Left lung (tissue), 10 donors: Measurements from ENCODE around the gene IL5. TPM values are rescaled to one million over a fixed set of nuclear protein-coding genes. Genes with fewer than 3 reads are reported as not detected.
A peak's percentile ranks its signal among the peaks of the same experiment; 100 is the strongest.
"Not testable (repeated sequence)": the region's sequence is repeated elsewhere in the genome, so short reads cannot be mapped to it uniquely, and the experiment has no call there.

ENCODE experiments used
- ATAC-seq: fragments of 200-7000 bp; cut with Tn5 transposase; one replicate; pipeline ENCODE4 v1.9.1; 2020; ENCODE audit warnings: moderate library complexity
- DNase-seq, 4 donors: peaks; one replicate each; pipeline ENCODE4 v3.0.0-alpha.2; 2013 to 2020
- H3K27ac ChIP-seq, 2 donors: fragments of 200-600 bp; sonication (generic) in 1 of 2; one replicate each; pipeline versions ENCODE4 v1.5.0 to v1.8.0; 2020 to 2021
- H3K27me3 ChIP-seq, 2 donors: fragments of 200-600 bp; sonication (generic) in 1 of 2; one replicate each; pipeline versions ENCODE4 v1.5.0 to v1.8.0; 2020 to 2021
- H3K36me3 ChIP-seq, 2 donors: fragments of 200-600 bp; sonication (generic) in 1 of 2; one replicate each; pipeline versions ENCODE4 v1.5.0 to v1.8.0; 2020 to 2021
- H3K4me1 ChIP-seq, 2 donors: fragments of 200-600 bp; one replicate each; pipeline ENCODE4 v1.8.0; 2021
- H3K4me3 ChIP-seq, 2 donors: fragments of 200-600 bp; sonication (generic) in 1 of 2; one replicate each; pipeline versions ENCODE4 v1.5.0 to v1.8.0; 2020 to 2021; ENCODE audit warnings: mild to moderate bottlenecking in 1 of 2
- H3K9me3 ChIP-seq, 2 donors: fragments of 200-600 bp; sonication (generic) in 1 of 2; one replicate each; pipeline versions ENCODE4 v1.5.0 to v1.8.0; 2020 to 2021
- intact Hi-C, 2 donors: fragments of 100-400 bp; cut with DNase I; formaldehyde crosslinking; loops; one replicate each; pipeline versions ENCODE4 v1.11.2 to v1.14.2; 2022
- polyA plus RNA-seq, 6 donors: library from polyadenylated mRNA; unstranded; fragments of 120-200 nt; gene quantifications; one replicate each; pipeline ENCODE4 v1.2.1, GENCODE V29; 2013; ENCODE audit not compliant: insufficient read length in 6 of 6
- total RNA-seq, 2 donors: library from RNA; stranded (reverse); fragmentation: NEBNext Ultra II Directional; extraction: Animal tissue kit (Norgen Biotek cat#: 25700); gene quantifications; one replicate each; pipeline ENCODE4 v1.2.1, GENCODE V29; 2021
- TF ChIP-seq, protein P1 (sequence below), 2 donors: fragments of 200-600 bp; sonication (generic) in 1 of 2; IDR thresholded peaks; one replicate each; pipeline versions ENCODE4 v1.5.0 to v1.8.0; 2021; ENCODE audit warnings: antibody characterized with exemption in 2 of 2
- donor health status: DM: no; HTN: yes; CAD: no.
- donor health status: DM: no; HTN: no; CAD: no.

Gene IL5
- total and polyA plus RNA-seq, 8 donors, result 0.31 to 0.61 (median 0.36) TPM; not detected in 3

DNA sequence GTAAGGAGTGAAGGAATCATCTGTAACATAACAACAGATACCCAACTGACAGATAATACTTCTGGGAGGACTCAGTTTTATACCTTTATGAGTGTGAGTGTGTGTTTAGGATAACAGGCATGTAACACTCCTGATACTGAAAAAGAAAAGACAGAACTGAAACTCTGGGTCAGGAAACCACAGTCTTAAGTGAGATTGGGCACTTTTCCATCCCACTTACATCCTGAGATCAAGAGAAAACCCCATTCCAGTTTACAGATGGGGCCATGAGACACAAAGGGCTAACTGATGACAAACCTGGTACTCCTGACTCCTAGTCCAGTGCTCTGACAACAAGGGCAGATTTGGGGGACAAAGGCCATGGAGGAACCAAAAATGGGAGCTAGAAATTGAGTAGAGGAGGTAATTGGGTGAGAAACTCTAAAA is 18.0 kb downstream of the IL5 start:
- intact Hi-C loops, result no loop called here
- TF ChIP-seq, protein P1, sequence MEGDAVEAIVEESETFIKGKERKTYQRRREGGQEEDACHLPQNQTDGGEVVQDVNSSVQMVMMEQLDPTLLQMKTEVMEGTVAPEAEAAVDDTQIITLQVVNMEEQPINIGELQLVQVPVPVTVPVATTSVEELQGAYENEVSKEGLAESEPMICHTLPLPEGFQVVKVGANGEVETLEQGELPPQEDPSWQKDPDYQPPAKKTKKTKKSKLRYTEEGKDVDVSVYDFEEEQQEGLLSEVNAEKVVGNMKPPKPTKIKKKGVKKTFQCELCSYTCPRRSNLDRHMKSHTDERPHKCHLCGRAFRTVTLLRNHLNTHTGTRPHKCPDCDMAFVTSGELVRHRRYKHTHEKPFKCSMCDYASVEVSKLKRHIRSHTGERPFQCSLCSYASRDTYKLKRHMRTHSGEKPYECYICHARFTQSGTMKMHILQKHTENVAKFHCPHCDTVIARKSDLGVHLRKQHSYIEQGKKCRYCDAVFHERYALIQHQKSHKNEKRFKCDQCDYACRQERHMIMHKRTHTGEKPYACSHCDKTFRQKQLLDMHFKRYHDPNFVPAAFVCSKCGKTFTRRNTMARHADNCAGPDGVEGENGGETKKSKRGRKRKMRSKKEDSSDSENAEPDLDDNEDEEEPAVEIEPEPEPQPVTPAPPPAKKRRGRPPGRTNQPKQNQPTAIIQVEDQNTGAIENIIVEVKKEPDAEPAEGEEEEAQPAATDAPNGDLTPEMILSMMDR (IDR thresholded peaks at IDR 0.05), result no peak
- ATAC-seq, result no peak

DNA sequence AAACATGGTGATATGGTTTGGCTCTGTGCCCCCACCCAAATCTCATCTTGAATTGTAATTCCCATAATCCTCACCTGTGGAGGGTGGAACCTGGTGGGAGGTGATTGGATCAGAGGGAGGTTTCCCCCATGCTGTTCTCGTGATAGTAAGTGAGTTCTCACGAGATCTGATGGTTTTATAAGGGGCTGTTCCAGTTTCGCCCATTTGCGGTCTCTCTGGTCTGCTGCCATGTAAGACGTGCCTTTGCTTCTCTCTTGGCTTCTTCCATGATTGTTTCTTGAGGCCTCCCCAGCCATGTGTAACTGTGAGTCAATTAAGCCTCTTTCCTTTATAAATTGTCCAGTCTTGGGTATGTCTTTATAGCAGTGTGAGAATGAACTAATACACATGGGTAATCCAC is 18.4 kb downstream of the IL5 start:
- H3K27me3 ChIP-seq, ATAC-seq, DNase-seq, H3K4me1 ChIP-seq, H3K4me3 ChIP-seq, intact Hi-C loops, H3K27ac ChIP-seq, H3K9me3 ChIP-seq, H3K36me3 ChIP-seq: not testable (repeated sequence)

More for the DNA sequence above, 18.0 kb downstream of the IL5 start:
- Histone ChIP-seq H3K9me3 (no peaks in the 10 kb centered on the region), H3K4me3 (no peak overlapping the region), H3K27ac (no peak overlapping the region), H3K27me3 (no peaks in the 10 kb centered on the region), H3K36me3 (no peaks in the 10 kb centered on the region), H3K4me1 (peaks cover 0 to 4% of the 10 kb centered on the region in 2 donors)
- no peak for DNase-seq

DNA sequence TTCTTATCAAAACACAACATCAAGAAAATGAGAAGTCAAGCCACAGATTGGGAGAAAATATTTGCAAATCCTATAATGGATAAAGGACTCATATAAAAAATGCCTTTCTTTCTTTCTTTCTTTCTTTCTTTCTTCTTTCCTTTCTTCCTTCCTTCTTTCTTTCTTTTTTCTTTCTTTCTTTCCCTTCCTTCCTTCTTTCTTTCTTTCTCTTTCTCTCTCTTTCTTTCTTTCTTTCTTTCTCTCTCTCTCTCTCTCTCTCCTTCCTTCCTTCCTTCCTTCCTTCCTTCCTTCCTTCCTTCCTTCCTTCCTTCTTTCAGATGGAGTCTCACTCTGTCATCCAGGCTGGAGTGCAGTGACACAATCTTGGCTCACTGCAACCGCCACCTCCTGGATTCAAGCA is 21.3 kb downstream of the IL5 start:
- ATAC-seq, H3K27me3 ChIP-seq, H3K4me1 ChIP-seq, H3K27ac ChIP-seq, intact Hi-C loops, H3K36me3 ChIP-seq, DNase-seq, H3K4me3 ChIP-seq, H3K9me3 ChIP-seq: not testable (repeated sequence)

DNA sequence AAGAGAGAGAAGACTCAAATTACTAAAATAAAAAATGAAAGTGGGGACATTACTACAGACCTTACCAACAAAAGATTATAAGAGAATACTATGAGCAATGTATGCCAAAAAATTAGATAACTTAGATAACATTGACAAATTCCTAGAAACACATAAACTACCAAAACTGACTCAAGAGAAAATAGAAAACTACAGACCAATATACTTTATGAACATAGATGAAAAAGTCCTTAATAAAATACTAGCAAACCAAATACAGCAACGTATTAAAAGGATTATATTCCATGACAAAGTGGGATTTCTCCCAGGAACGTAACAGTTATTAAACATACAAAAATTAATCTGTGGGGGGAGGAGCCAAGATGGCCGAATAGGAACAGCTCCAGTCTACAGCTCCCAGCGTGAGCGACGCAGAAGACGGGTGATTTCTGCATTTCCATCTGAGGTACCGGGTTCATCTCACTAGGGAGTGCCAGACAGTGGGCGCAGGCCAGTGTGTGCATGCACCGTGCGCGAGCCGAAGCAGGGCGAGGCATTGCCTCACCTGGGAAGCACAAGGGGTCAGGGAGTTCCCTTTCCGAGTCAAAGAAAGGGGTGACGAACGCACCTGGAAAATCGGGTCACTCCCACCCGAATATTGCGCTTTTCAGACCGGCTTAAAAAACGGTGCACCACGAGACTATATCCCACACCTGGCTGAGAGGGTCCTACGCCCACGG is 29.5 kb downstream of the IL5 start:
- DNase-seq, intact Hi-C loops: not testable (repeated sequence)

DNA sequence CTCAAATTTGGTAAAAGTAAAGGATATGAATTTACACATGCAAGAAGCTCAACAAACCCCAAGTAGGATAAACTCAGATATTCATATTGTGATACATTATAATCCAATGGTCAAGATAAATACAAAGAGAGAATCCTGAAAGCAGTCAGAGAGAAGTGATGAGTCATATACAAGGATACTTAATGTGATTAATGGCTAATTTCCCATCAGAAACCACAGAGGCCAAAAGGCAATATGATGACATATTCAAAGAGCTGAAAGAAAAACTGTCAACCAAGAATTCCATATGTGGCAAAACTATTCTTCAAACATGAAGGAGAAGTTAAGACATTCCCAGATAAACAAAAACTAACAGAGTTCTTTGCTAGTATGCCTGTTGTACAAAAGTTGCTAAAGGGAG is 33.2 kb downstream of the IL5 start:
- no peak overlapping the region for H3K4me3 ChIP-seq
- intact Hi-C loops, result no loop called here
- no peaks in the 10 kb centered on the region for H3K9me3 ChIP-seq
- ATAC-seq (no peak), DNase-seq (no peak)
- H3K27me3 ChIP-seq, result no peaks in the 10 kb centered on the region
- no peaks in the 10 kb centered on the region for H3K36me3 ChIP-seq
- H3K27ac ChIP-seq, result no peak overlapping the region
- TF ChIP-seq, protein P1 (IDR thresholded peaks at IDR 0.05), result no peak
- H3K4me1 ChIP-seq, result peaks cover 0 to 7% of the 10 kb centered on the region in 2 donors

More for the DNA sequence above, 29.5 kb downstream of the IL5 start:
- H3K36me3 ChIP-seq, H3K9me3 ChIP-seq, H3K27me3 ChIP-seq, ATAC-seq, H3K4me1 ChIP-seq, H3K4me3 ChIP-seq, H3K27ac ChIP-seq: not testable (repeated sequence)

DNA sequence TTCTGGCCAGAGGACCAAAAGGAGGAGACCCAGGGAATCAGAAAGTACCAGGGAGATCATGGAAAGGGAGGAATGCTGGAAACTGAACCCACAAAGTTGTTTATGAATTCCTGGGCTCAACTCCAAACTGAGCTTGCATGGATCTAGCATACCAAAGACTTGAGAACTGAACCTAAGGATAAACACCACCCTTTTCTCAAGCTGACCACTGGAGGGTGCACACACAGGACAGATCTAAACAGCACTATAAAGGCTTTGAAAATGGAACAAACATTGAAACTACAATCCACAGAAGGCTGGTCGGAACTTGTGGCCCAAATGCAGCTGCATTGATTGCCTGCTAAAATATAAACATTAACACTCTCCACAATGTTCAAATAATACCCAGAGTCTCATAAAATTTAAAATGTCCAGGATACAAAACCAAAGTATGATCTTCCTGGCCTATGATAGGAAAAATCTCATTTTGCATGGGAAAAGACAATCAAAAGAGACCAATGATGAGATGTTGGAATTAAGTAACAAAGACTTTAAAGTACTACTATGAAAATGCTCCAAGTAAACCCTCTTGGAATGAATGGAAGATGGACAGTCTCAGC is 37.1 kb downstream of the IL5 start:
- no peak overlapping the region for H3K4me3 ChIP-seq
- no peaks in the 10 kb centered on the region for H3K36me3 ChIP-seq
- TF ChIP-seq, protein P1 (IDR thresholded peaks at IDR 0.05), result peak; percentile 42
- peaks cover 5 to 12% of the 10 kb centered on the region in 2 donors for H3K4me1 ChIP-seq
- ATAC-seq (peak; percentile 81), DNase-seq (peak in 2 of 4 donors; percentile 53 to 78)
- intact Hi-C loops, result no loop called here
- H3K27me3 ChIP-seq, result no peaks in the 10 kb centered on the region
- peak overlapping the region in 1 of 2 donors; percentile 30 for H3K27ac ChIP-seq
- no peaks in the 10 kb centered on the region for H3K9me3 ChIP-seq
